Coronary artery (tissue), 2 donors: ENCODE results near the gene DMPK.

Experiments
- DNase-seq: peaks from one replicate; pipeline ENCODE4 v3.0.0-alpha.2; 2017; ENCODE audit warnings: low spot score
- H3K27ac ChIP-seq, 2 donors: fragments of 200-600 bp; sonication (generic); one replicate each; pipeline ENCODE4 v1.5.1; 2016 to 2019
- H3K4me3 ChIP-seq: fragments of 200-600 bp; sonication (generic); 2 replicates; pipeline ENCODE4 v1.5.1; 2016; ENCODE audit warnings: mild to moderate bottlenecking, moderate library complexity
- TF ChIP-seq, protein P1 (sequence below): fragments of 200-600 bp; sonication (generic); IDR thresholded peaks from one replicate; pipeline ENCODE4 v1.5.1; 2019; ENCODE audit warnings: antibody characterized with exemption

DMPK gene, protein sequence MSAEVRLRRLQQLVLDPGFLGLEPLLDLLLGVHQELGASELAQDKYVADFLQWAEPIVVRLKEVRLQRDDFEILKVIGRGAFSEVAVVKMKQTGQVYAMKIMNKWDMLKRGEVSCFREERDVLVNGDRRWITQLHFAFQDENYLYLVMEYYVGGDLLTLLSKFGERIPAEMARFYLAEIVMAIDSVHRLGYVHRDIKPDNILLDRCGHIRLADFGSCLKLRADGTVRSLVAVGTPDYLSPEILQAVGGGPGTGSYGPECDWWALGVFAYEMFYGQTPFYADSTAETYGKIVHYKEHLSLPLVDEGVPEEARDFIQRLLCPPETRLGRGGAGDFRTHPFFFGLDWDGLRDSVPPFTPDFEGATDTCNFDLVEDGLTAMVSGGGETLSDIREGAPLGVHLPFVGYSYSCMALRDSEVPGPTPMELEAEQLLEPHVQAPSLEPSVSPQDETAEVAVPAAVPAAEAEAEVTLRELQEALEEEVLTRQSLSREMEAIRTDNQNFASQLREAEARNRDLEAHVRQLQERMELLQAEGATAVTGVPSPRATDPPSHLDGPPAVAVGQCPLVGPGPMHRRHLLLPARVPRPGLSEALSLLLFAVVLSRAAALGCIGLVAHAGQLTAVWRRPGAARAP

DNA sequence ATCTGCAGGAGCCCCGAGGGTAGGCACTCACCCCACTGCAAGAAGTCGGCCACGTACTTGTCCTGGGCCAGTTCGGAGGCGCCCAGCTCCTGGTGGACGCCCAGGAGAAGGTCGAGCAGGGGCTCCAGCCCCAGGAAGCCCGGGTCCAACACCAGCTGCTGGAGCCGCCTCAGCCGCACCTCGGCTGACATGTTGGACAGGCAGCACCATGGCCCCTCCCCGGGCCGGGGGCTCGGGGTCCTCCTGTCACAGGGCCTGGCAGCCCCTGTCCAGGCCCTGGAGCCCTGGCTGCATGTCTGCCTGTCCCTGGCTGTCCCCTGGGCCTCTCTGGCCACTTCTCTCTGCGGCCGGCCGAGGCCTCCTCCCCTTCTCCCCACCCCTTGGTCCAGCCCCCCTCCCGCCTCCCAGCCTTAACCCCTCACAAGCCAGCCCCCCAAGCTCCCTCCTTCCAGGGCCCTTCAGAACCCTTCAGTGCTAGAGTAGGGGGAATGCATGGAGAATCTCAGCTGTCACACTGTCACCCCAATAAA lies at the start of gene DMPK:
DMPK (minus strand) TSS at position 329 of the 530 bp plus-strand sequence; CDS start at position 191, 138 bp downstream.
- Histone ChIP-seq H3K4me3 (peak within 1 kb of the TSS; percentile 69), H3K27ac (peak within 1 kb of the TSS; percentile 92 to 97)
- TF ChIP-seq, protein P1, sequence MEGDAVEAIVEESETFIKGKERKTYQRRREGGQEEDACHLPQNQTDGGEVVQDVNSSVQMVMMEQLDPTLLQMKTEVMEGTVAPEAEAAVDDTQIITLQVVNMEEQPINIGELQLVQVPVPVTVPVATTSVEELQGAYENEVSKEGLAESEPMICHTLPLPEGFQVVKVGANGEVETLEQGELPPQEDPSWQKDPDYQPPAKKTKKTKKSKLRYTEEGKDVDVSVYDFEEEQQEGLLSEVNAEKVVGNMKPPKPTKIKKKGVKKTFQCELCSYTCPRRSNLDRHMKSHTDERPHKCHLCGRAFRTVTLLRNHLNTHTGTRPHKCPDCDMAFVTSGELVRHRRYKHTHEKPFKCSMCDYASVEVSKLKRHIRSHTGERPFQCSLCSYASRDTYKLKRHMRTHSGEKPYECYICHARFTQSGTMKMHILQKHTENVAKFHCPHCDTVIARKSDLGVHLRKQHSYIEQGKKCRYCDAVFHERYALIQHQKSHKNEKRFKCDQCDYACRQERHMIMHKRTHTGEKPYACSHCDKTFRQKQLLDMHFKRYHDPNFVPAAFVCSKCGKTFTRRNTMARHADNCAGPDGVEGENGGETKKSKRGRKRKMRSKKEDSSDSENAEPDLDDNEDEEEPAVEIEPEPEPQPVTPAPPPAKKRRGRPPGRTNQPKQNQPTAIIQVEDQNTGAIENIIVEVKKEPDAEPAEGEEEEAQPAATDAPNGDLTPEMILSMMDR = no peak
- no peak for DNase-seq

DNA sequence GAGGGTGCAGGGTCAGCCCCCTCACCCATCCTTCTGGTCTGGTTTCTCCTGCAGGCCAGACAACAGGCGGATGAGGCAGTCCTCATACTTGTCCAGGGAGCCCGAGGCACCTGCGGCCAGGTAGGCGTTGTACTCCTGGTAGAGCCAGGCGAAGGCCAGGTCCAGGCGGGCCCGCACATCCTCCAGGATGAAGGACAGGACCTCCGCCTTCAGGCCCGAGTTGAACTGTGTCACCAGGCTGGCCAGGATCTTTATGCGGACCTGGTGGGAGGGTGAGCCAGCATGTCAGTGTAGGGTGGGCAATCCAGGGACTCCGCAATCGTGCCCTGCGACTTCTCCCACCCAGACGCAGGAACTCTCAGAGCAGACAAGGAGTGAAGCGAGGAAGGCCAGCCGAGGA lies 46.7 kb upstream of the DMPK start:
- H3K27ac ChIP-seq = no peak overlapping the region
- H3K4me3 ChIP-seq = no peak overlapping the region
- no peak for DNase-seq
- TF ChIP-seq, protein P1 = no peak

DNA sequence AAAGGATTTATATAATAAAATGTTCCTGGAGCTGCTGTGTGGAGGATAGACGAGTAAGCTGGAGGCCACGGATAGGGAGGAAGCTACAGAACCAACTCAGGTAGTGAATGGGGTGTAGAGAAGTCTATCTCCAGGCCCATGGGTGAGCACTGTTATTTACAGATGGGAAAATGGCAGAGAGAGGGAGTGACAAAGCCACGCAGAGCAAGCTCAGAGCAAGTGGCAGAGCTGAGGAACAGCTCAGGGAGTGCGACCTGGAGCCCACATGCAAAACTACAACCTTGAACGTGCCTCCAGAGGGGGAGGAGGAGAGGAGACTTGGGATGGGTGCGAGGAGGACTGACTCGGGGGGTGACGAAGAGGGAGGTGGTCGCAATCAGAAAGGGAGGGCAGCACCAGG lies 46.2 kb upstream of the DMPK start:
- DNase-seq = no peak
- H3K4me3 ChIP-seq = no peak overlapping the region
- no peak overlapping the region for H3K27ac ChIP-seq
- TF ChIP-seq, protein P1 = no peak

DNA sequence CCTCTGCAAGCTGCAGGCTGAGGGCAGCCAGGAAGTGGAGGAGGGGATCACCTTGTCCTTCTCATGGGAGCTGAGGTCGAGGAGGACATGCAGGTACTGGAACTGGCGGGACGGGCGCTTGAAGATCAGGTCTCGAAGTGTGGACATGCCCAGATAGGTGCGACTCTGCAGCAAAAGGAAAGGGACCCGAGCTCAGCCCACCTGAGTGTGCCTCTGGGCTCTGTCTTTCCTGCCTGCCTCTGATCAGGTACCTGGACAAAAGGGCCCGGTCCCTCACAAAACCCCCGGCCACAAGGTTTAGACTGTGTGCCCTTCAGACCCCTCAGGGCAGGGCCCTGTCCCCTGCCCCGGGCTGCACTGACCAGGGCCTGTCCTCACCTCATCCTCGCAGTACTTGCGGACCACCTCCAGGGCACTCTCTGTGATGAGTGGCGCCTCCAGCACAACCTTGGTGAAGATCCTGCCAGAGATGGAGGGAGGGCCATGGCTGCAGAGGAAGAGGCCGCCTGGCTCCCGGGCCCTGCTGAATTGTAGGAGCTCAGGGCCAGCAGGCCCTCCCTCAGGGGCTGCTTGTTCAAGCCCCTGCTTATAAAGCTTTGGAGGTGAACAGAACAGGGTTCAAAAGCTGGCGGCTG lies 45.3 kb upstream of the DMPK start:
- DNase-seq = no peak
- Histone ChIP-seq H3K27ac (no peak overlapping the region), H3K4me3 (no peak overlapping the region)
- TF ChIP-seq, protein P1 = no peak

DNA sequence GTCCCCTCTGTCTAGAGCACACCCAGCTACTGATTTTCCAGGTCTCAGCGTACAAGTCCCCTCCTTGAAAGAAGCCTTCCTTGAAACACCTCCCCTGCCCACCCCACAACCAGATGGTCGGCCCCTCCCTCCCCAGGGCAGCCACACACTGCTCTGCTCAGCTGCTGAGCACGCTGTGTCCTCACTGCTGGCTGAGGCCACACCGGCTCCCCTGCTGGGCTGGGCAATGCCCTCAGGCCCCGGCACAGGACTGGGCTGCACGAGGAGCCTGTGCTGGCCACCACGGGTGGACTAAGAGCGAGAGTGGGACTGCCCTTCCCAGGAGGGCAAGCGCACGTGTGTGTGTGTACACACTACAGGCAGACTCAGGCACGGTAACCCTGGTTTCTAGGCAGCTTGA lies 44.6 kb upstream of the DMPK start:
- Histone ChIP-seq H3K4me3 (no peak overlapping the region), H3K27ac (no peak overlapping the region)
- no peak for DNase-seq
- TF ChIP-seq, protein P1 = no peak

DNA sequence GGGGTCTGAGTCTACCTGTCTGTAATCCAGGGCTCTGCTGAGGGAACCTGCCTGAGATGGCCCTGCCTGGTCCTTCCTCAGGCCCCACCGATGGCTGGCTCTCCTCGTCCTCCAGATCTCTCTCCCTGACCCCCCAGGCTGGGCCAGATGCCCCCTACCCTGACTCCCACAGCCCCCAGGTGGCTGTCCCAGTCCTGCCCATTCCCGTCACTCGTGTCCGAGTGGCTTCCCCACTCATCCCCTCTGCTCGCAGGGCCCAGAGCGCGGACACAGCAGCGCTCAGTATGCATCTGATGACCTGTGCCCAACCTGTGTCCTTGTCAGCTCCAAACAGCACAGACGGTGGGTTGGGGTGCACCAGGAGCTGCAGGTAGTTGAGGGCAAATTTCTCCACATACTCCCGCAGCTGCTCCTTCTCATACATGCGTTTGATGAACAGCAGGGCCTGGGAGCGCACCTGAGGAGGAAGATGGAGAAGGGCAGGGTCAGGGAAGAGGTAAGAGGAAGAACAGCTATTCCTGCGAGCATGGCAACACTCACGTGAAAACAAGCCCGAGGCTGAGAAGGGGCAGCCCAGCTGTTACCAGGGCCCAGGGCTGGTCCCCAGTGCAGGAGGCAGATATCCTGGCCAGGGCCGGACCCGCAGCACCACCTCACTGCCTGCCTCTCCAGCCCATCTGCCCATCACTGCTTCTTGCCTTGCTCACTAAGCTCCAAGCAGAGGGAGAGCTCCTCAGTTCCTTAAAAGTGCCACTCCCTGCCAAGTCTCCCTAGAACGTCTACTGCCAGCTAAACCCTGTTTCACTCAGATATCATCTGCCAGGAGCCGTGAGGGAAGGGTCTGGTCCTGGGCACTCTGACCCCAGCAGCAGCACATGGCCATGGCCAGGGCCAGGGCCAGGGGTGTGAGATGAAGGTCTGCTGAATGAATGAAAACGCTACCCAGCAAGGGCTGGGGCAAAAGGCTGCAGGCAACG lies 43.9 kb upstream of the DMPK start:
- no peak for DNase-seq
- H3K4me3 ChIP-seq = no peak overlapping the region
- TF ChIP-seq, protein P1 = no peak
- H3K27ac ChIP-seq = no peak overlapping the region
